NCI-H446 treated with DMSO at 0.1 percent for 48 hours (cell line): Measurements from ENCODE around the gene OR1M1.
A peak's percentile ranks its signal among the peaks of the same experiment; 100 is the strongest.

Source experiments
- DNase-seq: peaks from one replicate; lab custom pipeline; 2025; lab: John Stamatoyannopoulos, UW

Gene OR1M1

GRCh38 chr19:9075064-9075949, 11.6 kb upstream of the OR1M1 start:
- peak; percentile 78 for DNase-seq

DNA sequence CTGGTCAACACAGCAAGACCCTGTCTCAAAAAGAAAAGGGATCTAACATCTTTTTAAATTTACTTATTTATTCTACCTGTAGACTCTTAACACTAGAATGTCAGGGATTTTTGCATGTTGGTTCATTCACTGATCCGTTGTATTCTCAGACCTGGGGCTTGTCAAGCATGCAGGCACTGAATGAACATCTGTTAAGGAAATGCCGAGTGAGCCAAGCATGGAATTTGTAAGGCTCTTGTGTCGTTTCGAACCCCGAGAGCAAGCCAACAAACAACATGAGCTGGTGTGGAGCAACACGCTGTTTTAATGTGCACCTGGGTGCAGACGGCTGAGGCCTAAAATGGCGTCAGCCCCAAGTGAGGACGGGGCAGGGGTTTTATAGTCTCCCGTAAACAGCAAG, 10.0 kb upstream of the OR1M1 start:
- no peak for DNase-seq

GRCh38 chr19:9078651-9079050, 8.2 kb upstream of the OR1M1 start:
- no peak for DNase-seq

- DNase-seq = no peak
Measured at GRCh38 chr19:9107375-9107774, 20.5 kb downstream of the OR1M1 start, which contains the start of gene OR7G2. Gene OR7G2 (minus strand): TSS chr19:9107475. CDS start chr19:9103243, 4,232 bp downstream.

DNA sequence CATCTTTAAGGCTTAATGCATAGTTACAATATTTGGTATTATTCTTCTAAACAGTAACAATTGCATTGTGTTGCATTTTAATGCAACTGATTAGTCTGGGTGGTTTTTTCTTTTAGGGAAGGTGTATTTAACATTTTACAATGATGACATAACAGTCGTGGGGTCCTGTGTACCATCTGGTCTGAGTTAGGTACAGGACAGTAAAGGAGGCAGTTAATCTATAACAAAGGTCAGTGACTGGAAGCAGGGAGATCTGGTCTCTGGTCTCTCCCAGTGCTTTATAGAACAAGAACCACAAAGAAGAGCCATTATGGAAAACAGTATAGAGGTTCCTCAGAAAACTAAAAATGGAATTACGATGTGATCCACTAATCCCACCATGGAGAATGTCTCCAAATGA, 23.1 kb downstream of the OR1M1 start:
- DNase-seq = no peak

GRCh38 chr19:9115307-9115813, 28.5 kb downstream of the OR1M1 start, which contains the start of gene OR7G1:
Gene OR7G1 (minus strand): TSS chr19:9115763. CDS start chr19:9115763, 0 bp downstream.
- DNase-seq = no peak

DNA sequence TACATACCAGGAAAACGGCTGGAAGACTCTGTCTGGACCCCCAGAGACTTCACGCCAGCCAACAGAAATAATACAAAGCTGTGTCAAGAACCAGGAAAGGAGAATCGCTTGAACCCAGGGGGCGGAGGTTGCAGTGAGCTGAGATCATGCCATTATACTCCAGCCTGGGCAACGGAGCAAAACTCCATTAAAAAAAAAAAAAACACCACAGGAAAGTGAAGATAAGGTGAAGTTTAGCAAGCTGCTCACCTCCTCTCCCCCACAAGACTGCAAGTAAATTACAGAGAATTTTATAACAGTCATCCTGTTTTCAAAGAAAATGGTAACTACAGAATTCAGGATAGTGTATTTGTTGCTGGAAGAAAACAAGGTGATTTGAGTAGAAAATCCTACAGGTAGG, 29.7 kb downstream of the OR1M1 start:
- DNase-seq = no peak

GRCh38 chr19:9126900-9127405, 40.1 kb downstream of the OR1M1 start, which contains the start of gene OR7G3:
Gene OR7G3 (minus strand): TSS chr19:9126950. CDS start chr19:9126950, 0 bp downstream.
- no peak for DNase-seq

- no peak for DNase-seq
Measured at GRCh38 chr19:9128171-9128570, 41.3 kb downstream of the OR1M1 start.

DNA sequence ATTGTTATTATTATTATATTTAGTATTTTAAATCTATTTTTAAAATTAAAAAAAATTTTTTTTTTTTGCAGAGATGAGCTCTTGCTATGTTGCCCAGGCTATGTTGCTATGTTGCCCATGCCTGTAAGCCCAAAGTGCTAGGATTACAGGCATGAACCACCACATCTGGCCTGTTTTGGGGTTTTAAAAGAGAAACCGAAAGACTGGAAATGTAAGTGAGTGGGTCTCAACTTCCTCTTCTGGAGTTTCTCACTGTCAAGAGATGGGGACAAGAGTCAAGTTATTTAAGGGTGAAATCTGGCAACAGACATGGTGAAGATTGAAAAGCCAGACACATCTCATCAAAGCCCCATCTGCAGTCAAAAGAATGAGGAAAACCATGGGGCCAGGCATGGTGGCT, 44.1 kb downstream of the OR1M1 start:
- DNase-seq = no peak

- DNase-seq = no peak
Measured at GRCh38 chr19:9132422-9132821, 45.6 kb downstream of the OR1M1 start.

DNA sequence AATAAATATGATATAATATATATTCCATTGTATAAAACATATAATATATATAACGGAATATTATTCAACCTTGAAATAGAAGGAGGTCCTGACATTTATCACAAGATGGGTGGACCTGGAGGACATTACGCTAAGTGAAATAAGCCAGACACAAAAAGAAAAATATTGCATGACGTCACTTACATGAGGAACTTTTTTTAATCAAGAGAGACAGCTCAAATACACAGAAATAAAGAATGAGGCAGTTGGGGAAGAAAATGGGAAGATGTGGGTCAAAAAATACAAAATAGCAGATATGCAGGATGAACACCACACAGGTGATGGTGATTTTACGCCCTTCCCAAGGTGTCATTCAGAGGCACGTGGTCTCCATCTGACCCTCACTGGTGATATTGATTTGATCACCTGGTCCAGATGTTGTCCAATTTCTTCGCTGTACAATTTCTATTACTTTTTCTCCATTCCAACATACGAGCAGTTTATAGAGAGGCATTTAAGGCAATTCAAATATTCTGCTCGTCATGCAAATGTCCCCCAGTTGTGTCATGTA, 52.8 kb downstream of the OR1M1 start:
- DNase-seq = no peak

GRCh38 chr19:9140159-9140874, 53.5 kb downstream of the OR1M1 start, which contains the start of gene ZNF317:
Gene ZNF317 (plus strand): TSS chr19:9140397. CDS start chr19:9156017, 15,620 bp downstream.
- DNase-seq = peak; percentile 85

GRCh38 chr19:9144920-9145319, 58.1 kb downstream of the OR1M1 start:
- DNase-seq = no peak
